Large intestine (tissue), 3 donors: Measurements from ENCODE around the gene POP5. TPM values are rescaled to one million over a fixed set of nuclear protein-coding genes. Genes with fewer than 3 reads are reported as not detected.
A peak's percentile ranks its signal among the peaks of the same experiment; 100 is the strongest.
"Not testable (repeated sequence)": the region's sequence is repeated elsewhere in the genome, so short reads cannot be mapped to it uniquely, and the experiment has no call there.

Experiments used
- DNase-seq, 2 donors: peaks; one replicate each; pipeline versions ENCODE4 v3.0.0 to v3.0.0-alpha.2; 2013
- H3K27ac ChIP-seq: one replicate; pipeline ENCODE4 v1.5.1; 2013; ENCODE audit warnings: low read length
- H3K27me3 ChIP-seq: 2 replicates; pipeline ENCODE4 v1.6.1; 2013; ENCODE audit warnings: low read length; ENCODE audit not compliant: control insufficient read depth, insufficient read depth
- H3K36me3 ChIP-seq: 2 replicates; pipeline ENCODE4 v1.6.1; 2013; ENCODE audit warnings: low read length; ENCODE audit not compliant: control insufficient read depth, insufficient read depth
- H3K4me1 ChIP-seq: one replicate; pipeline ENCODE4 v1.6.1; 2013; ENCODE audit warnings: low read length; ENCODE audit not compliant: control insufficient read depth, insufficient read depth
- H3K4me3 ChIP-seq: one replicate; pipeline ENCODE4 v1.5.1; 2013; ENCODE audit warnings: low read length
- H3K9me3 ChIP-seq: one replicate; pipeline ENCODE4 v1.6.1; 2013; ENCODE audit warnings: mild to moderate bottlenecking, low read depth, low read length, moderate library complexity; ENCODE audit not compliant: control insufficient read depth
- WGBS: methylation state at CpG from one replicate; pipeline ENCODE4 v1.1.5; 2013; ENCODE audit warnings: low lambda C conversion rate; ENCODE audit not compliant: insufficient coverage; 5-methylcytosine and 5-hydroxymethylcytosine counted together
- polyA plus RNA-seq: library from polyadenylated mRNA; unstranded; fragments of 120-200 nt; gene quantifications from one replicate; pipeline ENCODE4 v1.2.1, GENCODE V29; 2013

POP5 gene
- polyA plus RNA-seq, 1 donor, result 57.1 TPM

- WGBS, result 47% methylated on average over 4 of the region's 6 CpGs
- Histone ChIP-seq H3K27me3 (no peaks in the 10 kb centered on the region), H3K4me3 (peak overlapping the region; percentile 2), H3K9me3 (no peaks in the 10 kb centered on the region), H3K36me3 (peaks cover 9% of the 10 kb centered on the region), H3K27ac (peak overlapping the region; percentile 19), H3K4me1 (peaks cover 43% of the 10 kb centered on the region)
- DNase-seq, result peak; percentile 61 to 81
Observed at GRCh38 chr12:120538281-120539156, 42.7 kb downstream of the POP5 start.

GRCh38 chr12:120537856-120538220, 43.4 kb downstream of the POP5 start:
- Histone ChIP-seq H3K27ac (peak overlapping the region; percentile 19), H3K4me1 (peaks cover 43% of the 10 kb centered on the region), H3K36me3 (peaks cover 9% of the 10 kb centered on the region), H3K4me3 (no peak overlapping the region), H3K27me3 (no peaks in the 10 kb centered on the region), H3K9me3 (no peaks in the 10 kb centered on the region)
- WGBS, result no CpG with 5 or more reads among the region's 4 CpGs
- no peak for DNase-seq

GRCh38 chr12:120536064-120536791, 45.0 kb downstream of the POP5 start:
- WGBS, result no CpG with 5 or more reads among the region's 13 CpGs

GRCh38 chr12:120534703-120535655, 46.2 kb downstream of the POP5 start:
- H3K27ac ChIP-seq, result peak overlapping the region; percentile 76
- no peaks in the 10 kb centered on the region for H3K27me3 ChIP-seq
- 0% methylated on average over 1 of the region's 52 CpGs for WGBS
- peaks cover 43% of the 10 kb centered on the region for H3K4me1 ChIP-seq
- DNase-seq, result peak; percentile 43 to 79
- H3K9me3 ChIP-seq, result no peaks in the 10 kb centered on the region
- peak overlapping the region; percentile 84 for H3K4me3 ChIP-seq
- H3K36me3 ChIP-seq, result peaks cover 4% of the 10 kb centered on the region

More at GRCh38 chr12:120536064-120536791, 45.0 kb downstream of the POP5 start:
- Histone ChIP-seq H3K27ac (no peak overlapping the region), H3K9me3 (no peaks in the 10 kb centered on the region), H3K4me1 (peaks cover 43% of the 10 kb centered on the region), H3K4me3 (peak overlapping the region; percentile 84), H3K27me3 (no peaks in the 10 kb centered on the region), H3K36me3 (peaks cover 4% of the 10 kb centered on the region)
- DNase-seq, result peak in 1 of 2 donors; percentile 8

- peak within 1 kb of the TSS; percentile 76 for H3K27ac ChIP-seq
- peak within 1 kb of the TSS; percentile 84 for H3K4me3 ChIP-seq
- peak; percentile 82 to 89 for DNase-seq
- H3K27me3 ChIP-seq, result no peaks in the 10 kb centered on the region
- no peaks in the 10 kb centered on the region for H3K9me3 ChIP-seq
- no CpG with 5 or more reads among the region's 43 CpGs for WGBS
- peaks cover under 1% of the 10 kb centered on the region for H3K36me3 ChIP-seq
- H3K4me1 ChIP-seq, result peaks cover 38% of the 10 kb centered on the region
Observed at GRCh38 chr12:120534203-120534702, 46.9 kb downstream of the POP5 start, which contains the start of gene RNF10. RNF10 (plus strand) TSS chr12:120534356; CDS start chr12:120534812, 456 bp downstream.

GRCh38 chr12:120532701-120533238, 48.4 kb downstream of the POP5 start:
- no peak overlapping the region for H3K4me3 ChIP-seq
- no CpG with 5 or more reads among the region's 4 CpGs for WGBS
- peaks cover 26% of the 10 kb centered on the region for H3K4me1 ChIP-seq
- no peaks in the 10 kb centered on the region for H3K9me3 ChIP-seq
- no peaks in the 10 kb centered on the region for H3K27me3 ChIP-seq
- no peaks in the 10 kb centered on the region for H3K36me3 ChIP-seq
- DNase-seq, result no peak
- H3K27ac ChIP-seq, result no peak overlapping the region

- H3K4me1 ChIP-seq, H3K27me3 ChIP-seq, H3K9me3 ChIP-seq, H3K36me3 ChIP-seq, DNase-seq: not testable (repeated sequence)
- Histone ChIP-seq H3K27ac (peak overlapping the region; percentile 49), H3K4me3 (peak overlapping the region; percentile 91)
Observed at GRCh38 chr12:120530418-120530761, 50.8 kb downstream of the POP5 start.

- no peaks in the 10 kb centered on the region for H3K9me3 ChIP-seq
- peak overlapping the region; percentile 91 for H3K4me3 ChIP-seq
- DNase-seq, result peak in 1 of 2 donors; percentile 67
- 35% methylated on average over 7 of the region's 19 CpGs for WGBS
- peak overlapping the region; percentile 49 for H3K27ac ChIP-seq
- H3K36me3 ChIP-seq, result no peaks in the 10 kb centered on the region
- H3K4me1 ChIP-seq, result peaks cover 2% of the 10 kb centered on the region
- no peaks in the 10 kb centered on the region for H3K27me3 ChIP-seq
Observed at GRCh38 chr12:120529641-120530417, 51.4 kb downstream of the POP5 start.

GRCh38 chr12:120528861-120529525, 52.2 kb downstream of the POP5 start, which contains the start of gene COQ5:
COQ5 (minus strand) TSS chr12:120529158; CDS start chr12:120529141, 17 bp downstream.
- DNase-seq, result peak; percentile 81 to 94
- H3K9me3 ChIP-seq, result no peaks in the 10 kb centered on the region
- peak within 1 kb of the TSS; percentile 49 for H3K27ac ChIP-seq
- WGBS, result 0% methylated on average over 4 of the region's 38 CpGs
- H3K36me3 ChIP-seq, result no peaks in the 10 kb centered on the region
- peak within 1 kb of the TSS; percentile 91 for H3K4me3 ChIP-seq
- H3K4me1 ChIP-seq, result peaks cover 2% of the 10 kb centered on the region
- H3K27me3 ChIP-seq, result no peaks in the 10 kb centered on the region
